ENCODE data around the gene PAFAH1B1. TPM values are rescaled to one million over a fixed set of nuclear protein-coding genes. Genes with fewer than 3 reads are reported as not detected.
"Not testable (repeated sequence)": the region's sequence is repeated elsewhere in the genome, so short reads cannot be mapped to it uniquely, and the experiment has no call there.

Gene PAFAH1B1
- total RNA-seq, 4 donors from 2014 or later: 84.4 to 189 (median 159) TPM

DNA sequence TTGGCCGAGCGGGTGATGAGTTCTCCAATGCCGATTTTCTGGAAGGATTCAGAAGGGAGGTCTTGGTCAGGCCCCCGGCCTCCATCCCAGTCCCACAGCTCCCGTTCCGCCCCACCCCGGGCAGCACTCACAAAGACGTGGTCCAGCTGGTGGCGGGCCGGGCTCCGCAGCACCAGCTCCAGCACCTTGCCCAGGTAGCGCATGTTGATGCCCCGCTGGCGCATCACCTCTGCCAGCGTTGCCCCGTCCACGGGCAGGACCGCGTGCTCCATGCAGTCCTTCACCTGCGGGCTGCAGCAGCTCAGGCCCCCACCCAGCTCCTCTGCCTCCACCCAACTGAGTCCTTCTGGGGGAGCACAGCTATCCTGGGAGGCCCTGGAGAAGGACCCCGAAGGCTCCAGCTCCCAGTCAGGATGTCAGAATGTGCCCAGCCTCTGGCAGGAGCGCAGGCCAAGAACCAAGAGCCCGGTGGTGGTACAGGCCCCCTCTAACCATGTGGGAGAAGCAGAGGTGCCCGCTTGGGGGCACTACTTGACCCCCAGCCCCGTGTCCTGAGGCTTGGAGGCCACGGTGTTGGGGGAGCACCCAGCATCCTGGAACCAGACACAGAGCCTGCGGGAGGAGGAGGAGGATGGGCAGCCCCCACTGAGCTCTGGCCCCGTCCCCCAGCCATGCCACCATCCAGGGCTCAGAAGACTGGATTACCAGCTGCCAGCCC, 101.9 kb downstream of the PAFAH1B1 start:
- no peak overlapping the region for H3K27ac ChIP-seq
- no peaks in the 10 kb centered on the region for H3K27me3 ChIP-seq
- intact Hi-C loops (cut with DNase I; ENCODE audit: low total_unique reads): no loop called here
- no peaks in the 10 kb centered on the region for H3K36me3 ChIP-seq
- no peak overlapping the region for H3K4me3 ChIP-seq
- no peak for DNase-seq
- H3K9me3 ChIP-seq: no peaks in the 10 kb centered on the region
- no peaks in the 10 kb centered on the region for H3K4me1 ChIP-seq
- TF ChIP-seq, protein P1, sequence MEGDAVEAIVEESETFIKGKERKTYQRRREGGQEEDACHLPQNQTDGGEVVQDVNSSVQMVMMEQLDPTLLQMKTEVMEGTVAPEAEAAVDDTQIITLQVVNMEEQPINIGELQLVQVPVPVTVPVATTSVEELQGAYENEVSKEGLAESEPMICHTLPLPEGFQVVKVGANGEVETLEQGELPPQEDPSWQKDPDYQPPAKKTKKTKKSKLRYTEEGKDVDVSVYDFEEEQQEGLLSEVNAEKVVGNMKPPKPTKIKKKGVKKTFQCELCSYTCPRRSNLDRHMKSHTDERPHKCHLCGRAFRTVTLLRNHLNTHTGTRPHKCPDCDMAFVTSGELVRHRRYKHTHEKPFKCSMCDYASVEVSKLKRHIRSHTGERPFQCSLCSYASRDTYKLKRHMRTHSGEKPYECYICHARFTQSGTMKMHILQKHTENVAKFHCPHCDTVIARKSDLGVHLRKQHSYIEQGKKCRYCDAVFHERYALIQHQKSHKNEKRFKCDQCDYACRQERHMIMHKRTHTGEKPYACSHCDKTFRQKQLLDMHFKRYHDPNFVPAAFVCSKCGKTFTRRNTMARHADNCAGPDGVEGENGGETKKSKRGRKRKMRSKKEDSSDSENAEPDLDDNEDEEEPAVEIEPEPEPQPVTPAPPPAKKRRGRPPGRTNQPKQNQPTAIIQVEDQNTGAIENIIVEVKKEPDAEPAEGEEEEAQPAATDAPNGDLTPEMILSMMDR (IDR thresholded peaks at IDR 0.05): no peak
- no peak for TF ChIP-seq POLR2A (IDR thresholded peaks at IDR 0.05)

DNA sequence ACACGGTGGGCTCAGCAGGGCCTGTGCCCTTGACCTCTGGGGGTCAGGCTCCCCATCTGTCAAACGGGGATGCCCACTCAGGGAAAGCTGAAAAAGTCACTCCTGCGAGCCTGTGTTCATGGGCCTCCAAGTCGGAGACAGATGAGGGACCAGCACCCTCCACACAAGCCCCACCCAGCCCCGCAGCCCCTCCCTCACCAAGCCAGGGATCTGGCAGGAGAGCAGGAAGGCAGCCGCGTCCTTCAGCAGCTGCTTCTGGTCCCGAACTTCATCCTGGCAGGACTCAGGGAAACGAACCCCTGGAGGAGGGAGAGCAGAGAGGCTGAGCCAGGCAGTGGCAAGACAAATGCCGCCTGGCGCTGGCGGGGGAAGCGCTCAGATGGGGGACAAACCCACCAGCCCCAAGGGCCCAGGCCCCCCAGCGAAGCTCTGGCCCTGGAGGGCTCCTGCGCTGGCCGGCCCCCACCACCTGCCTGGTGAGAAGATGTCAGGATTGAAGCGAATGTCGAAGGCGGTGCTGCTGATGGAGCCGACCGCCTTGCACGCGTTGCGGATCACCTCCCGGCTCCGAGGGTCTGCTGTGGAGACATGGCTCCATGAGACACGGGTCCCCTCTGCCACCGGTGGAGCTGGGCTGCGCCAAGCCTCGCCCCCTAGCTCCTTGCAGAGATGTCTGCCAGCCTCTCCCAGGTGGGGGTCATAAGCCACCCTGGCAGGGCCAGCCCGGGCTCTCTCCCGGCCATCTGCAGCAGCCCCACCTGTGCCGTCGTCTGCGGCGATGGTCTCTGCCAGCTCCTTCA, 102.7 kb downstream of the PAFAH1B1 start:
- no peak for TF ChIP-seq POLR2A (IDR thresholded peaks at IDR 0.05)
- TF ChIP-seq, protein P1 (IDR thresholded peaks at IDR 0.05): no peak
- Histone ChIP-seq H3K4me3 (no peak overlapping the region), H3K9me3 (no peaks in the 10 kb centered on the region), H3K4me1 (no peaks in the 10 kb centered on the region), H3K27me3 (no peaks in the 10 kb centered on the region), H3K27ac (no peak overlapping the region), H3K36me3 (no peaks in the 10 kb centered on the region)
- peak in 1 of 2 donors; percentile 8 for DNase-seq
- intact Hi-C loops (cut with DNase I; ENCODE audit: low total_unique reads): no loop called here

DNA sequence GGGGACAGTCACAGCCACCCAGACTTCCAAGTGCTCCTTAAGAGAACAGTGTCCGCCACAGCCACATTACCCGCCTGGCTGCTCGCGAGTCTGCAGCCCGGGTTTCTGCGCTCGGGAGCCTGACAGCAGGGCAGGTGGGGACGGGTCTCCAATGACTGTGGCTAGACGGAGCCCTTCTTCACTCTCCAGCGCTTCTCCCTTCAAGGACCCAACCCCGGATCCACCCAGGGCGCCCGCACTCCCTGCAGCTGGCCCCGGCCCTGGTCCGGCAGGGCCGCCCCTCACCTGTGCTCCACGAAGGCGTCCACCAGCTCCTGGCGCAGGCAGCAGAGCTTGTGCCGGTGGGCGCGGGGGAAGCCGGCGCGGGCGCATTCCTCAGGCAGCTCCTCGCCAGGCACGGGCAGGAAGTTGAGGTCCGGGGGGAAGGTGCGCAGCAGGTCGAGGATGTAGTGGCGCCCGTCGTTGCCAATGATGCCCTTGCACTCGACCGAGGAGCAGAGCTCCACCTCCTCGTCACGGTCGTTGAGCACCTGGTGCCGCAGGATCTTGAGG, 104.2 kb downstream of the PAFAH1B1 start:
- H3K36me3 ChIP-seq: no peaks in the 10 kb centered on the region
- no peaks in the 10 kb centered on the region for H3K9me3 ChIP-seq
- H3K27me3 ChIP-seq: no peaks in the 10 kb centered on the region
- TF ChIP-seq, protein P1 (IDR thresholded peaks at IDR 0.05): no peak
- TF ChIP-seq POLR2A (IDR thresholded peaks at IDR 0.05): no peak
- H3K27ac ChIP-seq: no peak overlapping the region
- peak; percentile 9 to 11 for DNase-seq
- H3K4me1 ChIP-seq: no peaks in the 10 kb centered on the region
- no peak overlapping the region for H3K4me3 ChIP-seq
- intact Hi-C loops (cut with DNase I; ENCODE audit: low total_unique reads): no loop called here

DNA sequence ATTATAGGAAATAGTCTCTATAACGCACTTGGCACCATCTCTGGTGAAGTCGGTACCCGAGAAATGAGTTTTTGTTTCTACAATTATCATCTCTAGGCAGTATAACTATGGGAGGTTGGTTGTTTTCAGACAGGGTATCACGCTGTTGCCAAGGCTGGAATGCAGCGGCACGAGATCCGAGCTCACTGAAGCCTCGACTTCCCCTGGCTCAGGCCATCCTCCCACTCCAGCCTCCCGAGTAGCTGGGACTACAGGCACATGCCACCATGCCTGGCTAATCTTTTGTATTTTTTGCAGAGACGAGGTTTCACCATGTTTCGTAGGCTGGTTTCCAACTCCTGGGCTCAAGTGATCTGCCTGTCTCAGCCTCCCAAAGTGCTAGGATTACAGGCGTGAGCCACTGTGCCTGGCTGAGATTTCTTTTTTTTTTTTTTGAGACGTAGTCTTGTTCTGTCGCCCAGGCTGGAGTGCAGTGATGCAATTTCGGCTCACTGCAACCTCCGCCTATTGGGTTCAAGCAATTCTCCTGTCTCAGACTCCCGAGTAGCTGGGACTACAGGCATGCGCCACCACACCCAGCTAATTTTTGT, 105.9 kb downstream of the PAFAH1B1 start:
- H3K27me3 ChIP-seq; H3K36me3 ChIP-seq; intact Hi-C loops (cut with DNase I; ENCODE audit: low total_unique reads); H3K27ac ChIP-seq; H3K4me1 ChIP-seq; H3K9me3 ChIP-seq; H3K4me3 ChIP-seq: not testable (repeated sequence)
- DNase-seq: peak in 1 of 2 donors; percentile 1

DNA sequence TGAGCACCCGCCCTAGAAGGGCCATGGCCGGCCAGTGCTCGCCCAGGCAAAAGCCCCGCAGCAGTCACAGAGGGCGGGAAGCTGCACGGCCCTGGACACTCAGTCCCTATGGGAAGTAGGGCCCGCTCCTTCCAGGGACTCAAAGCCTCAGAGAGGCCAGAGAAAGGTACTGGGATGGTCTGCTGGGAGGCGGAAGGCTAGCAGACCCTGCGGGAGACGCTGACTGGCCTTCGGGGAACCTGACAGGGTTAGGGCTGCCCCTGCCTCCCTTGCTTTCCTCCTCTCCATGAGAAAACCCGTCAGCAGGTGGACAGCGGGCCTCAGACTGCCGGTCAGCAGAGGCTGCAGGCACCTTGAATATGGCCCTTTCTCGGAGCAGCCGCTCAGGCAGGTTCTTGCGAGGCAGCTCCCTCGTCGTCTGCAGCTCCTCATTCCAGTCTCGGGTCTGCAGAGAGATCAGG, 106.6 kb downstream of the PAFAH1B1 start:
- Histone ChIP-seq H3K36me3 (no peaks in the 10 kb centered on the region), H3K9me3 (no peaks in the 10 kb centered on the region), H3K27me3 (no peaks in the 10 kb centered on the region), H3K27ac (no peak overlapping the region), H3K4me1 (no peaks in the 10 kb centered on the region), H3K4me3 (no peak overlapping the region)
- intact Hi-C loops (cut with DNase I; ENCODE audit: low total_unique reads): loop anchor here (10.0 kb wide), 1 partner anchor 105 kb away; the partner anchor contains the start of gene PAFAH1B1
- DNase-seq: peak; percentile 3 to 9
- TF ChIP-seq POLR2A (IDR thresholded peaks at IDR 0.05): no peak
- TF ChIP-seq, protein P1 (IDR thresholded peaks at IDR 0.05): no peak
